SU-DHL-6 (cell line): ENCODE measurements around the gene HHLA2.

Experiments
- EZH2phosphoT487 ChIP-seq: fragments of 200-600 bp; sonication (generic), shearing (Covaris generic); conservative IDR thresholded peaks from 2 replicates; pipeline ENCODE4 v1.6.1; 2018; ENCODE audit warnings: mild to moderate bottlenecking, antibody characterized with exemption, low read length, moderate library complexity, mixed read lengths
- TF ChIP-seq, protein P1 (sequence below): fragments of 200-600 bp; sonication (generic); IDR thresholded peaks from one replicate; pipeline ENCODE4 v1.5.1; 2017; ENCODE audit warnings: antibody characterized with exemption, mild to moderate bottlenecking, low read length, moderate library complexity; ENCODE audit not compliant: insufficient read depth, poor library complexity, severe bottlenecking

DNA sequence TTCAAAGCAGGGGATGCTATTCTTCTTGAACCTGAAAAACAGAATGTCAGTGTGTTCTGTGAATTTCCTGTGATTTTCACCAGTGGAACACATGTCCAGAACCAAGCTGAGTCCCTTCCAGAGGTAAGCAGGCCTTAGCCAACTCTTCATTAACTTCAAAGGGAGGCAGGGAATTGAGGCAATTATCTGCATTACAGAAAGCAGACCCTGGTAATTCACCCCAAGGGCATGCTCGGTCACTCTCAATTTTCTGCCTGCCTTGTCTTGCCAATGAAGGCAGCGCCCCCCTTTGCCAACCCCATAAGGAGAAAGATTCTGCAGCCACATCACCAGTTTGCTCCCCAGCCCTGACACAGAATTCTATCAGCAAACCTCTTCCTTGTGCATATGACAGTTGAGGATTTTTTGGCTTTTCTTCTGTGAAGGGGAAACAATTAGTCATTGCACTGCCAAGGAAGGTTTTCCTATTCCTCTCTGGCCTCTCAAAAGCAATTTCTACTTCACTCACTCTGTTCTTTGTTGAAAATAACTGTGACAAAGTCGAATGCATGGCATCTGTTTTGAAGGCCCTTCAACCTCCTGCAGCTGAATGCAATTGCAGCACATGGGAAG lies 85.3 kb downstream of the HHLA2 start:
- TF ChIP-seq EZH2phosphoT487, result no peak
- TF ChIP-seq, protein P1, sequence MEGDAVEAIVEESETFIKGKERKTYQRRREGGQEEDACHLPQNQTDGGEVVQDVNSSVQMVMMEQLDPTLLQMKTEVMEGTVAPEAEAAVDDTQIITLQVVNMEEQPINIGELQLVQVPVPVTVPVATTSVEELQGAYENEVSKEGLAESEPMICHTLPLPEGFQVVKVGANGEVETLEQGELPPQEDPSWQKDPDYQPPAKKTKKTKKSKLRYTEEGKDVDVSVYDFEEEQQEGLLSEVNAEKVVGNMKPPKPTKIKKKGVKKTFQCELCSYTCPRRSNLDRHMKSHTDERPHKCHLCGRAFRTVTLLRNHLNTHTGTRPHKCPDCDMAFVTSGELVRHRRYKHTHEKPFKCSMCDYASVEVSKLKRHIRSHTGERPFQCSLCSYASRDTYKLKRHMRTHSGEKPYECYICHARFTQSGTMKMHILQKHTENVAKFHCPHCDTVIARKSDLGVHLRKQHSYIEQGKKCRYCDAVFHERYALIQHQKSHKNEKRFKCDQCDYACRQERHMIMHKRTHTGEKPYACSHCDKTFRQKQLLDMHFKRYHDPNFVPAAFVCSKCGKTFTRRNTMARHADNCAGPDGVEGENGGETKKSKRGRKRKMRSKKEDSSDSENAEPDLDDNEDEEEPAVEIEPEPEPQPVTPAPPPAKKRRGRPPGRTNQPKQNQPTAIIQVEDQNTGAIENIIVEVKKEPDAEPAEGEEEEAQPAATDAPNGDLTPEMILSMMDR, result no peak
